H1 (cell line): ENCODE measurements around the gene BORCS6. TPM values are rescaled to one million over a fixed set of nuclear protein-coding genes. Genes with fewer than 3 reads are reported as not detected.

Experiments used
- HDAC2 ChIP-seq, 2 experiments: fragments of 300-600 bp in 1 of 2; sonication (generic) in 1 of 2; IDR thresholded peaks; 2 replicates each; pipeline ENCODE4 v1.6.1; 2011 to 2012; ENCODE audit warnings: low read depth in 2 of 2, low read length in 2 of 2, mild to moderate bottlenecking in 2 of 2, moderate library complexity in 2 of 2, borderline replicate concordance in 1 of 2, inconsistent platforms in 1 of 2
- KDM4A ChIP-seq: IDR thresholded peaks from one replicate; pipeline ENCODE4 v1.7.1; 2012; ENCODE audit warnings: low read depth, mild to moderate bottlenecking, moderate library complexity, low read length, inconsistent platforms; ENCODE audit not compliant: severe bottlenecking
- KDM5A ChIP-seq: fragments of 200-600 bp; IDR thresholded peaks from 2 replicates; pipeline ENCODE4 v1.7.1; 2012; ENCODE audit warnings: mild to moderate bottlenecking, low read length, inconsistent platforms, mixed read lengths
- NRF1 ChIP-seq: IDR thresholded peaks from 2 replicates; pipeline ENCODE4 v1.6.1; 2011; ENCODE audit warnings: mild to moderate bottlenecking, low read depth, low read length, improper control_type of control experiment
- SIN3A ChIP-seq, 2 experiments: IDR thresholded peaks in 1 of 2; conservative IDR thresholded peaks in 1 of 2; 2 replicates each; pipeline ENCODE4 v1.6.1; 2011 to 2012; ENCODE audit warnings: low read length in 2 of 2, improper control_type of control experiment in 1 of 2, low read depth in 1 of 2, mild to moderate bottlenecking in 1 of 2
- TCF12 ChIP-seq: IDR thresholded peaks from 2 replicates; pipeline ENCODE4 v1.6.1; 2011; ENCODE audit warnings: low read depth, mild to moderate bottlenecking, low read length
- TEAD4 ChIP-seq: IDR thresholded peaks from 2 replicates; pipeline ENCODE4 v1.6.1; 2012; ENCODE audit warnings: low read depth, low read length, inconsistent platforms, mixed read lengths
- polyA plus RNA-seq, 7 experiments: library from polyadenylated mRNA; depleted of rRNA in 3 of 7; stranded (reverse) in 5 of 7; unstranded in 2 of 7; fragments of >200 nt in 5 of 7; fragments of 200-250 nt in 2 of 7; gene quantifications; 1 replicate in 5 of 7; 2 replicates in 1 of 7; 4 replicates in 1 of 7; pipeline versions ENCODE4 v1.2.1 to v1.2.3, GENCODE V29; 2011 to 2013; ENCODE audit warnings: missing spikeins in 2 of 7, mixed read lengths in 2 of 7
- total RNA-seq: library from RNA; stranded (reverse); fragmentation: NEBNext Ultra II Directional; extraction: Animal tissue kit (Norgen Biotek cat#: 25700); gene quantifications from 2 replicates; pipeline ENCODE4 v1.2.1, GENCODE V29; 2021
- TF ChIP-seq, protein P1 (sequence below): IDR thresholded peaks from 2 replicates; pipeline ENCODE4 v1.6.1; 2012; ENCODE audit warnings: low read length, inconsistent platforms

Gene BORCS6
- total and polyA plus RNA-seq, 2 of the 8 experiments (the other 6 are each of a cell fraction or from before 2014, with no cell fraction given): 3.3 to 3.6 TPM

- no peak for TF ChIP-seq HDAC2 (IDR thresholded peaks at IDR 0.05; ENCODE audit: borderline replicate concordance in 1 of 2, low read depth in 2 of 2, low read length in 2 of 2)
- TF ChIP-seq TCF12: no peak
- no peak for TF ChIP-seq TEAD4
- TF ChIP-seq, protein P1, sequence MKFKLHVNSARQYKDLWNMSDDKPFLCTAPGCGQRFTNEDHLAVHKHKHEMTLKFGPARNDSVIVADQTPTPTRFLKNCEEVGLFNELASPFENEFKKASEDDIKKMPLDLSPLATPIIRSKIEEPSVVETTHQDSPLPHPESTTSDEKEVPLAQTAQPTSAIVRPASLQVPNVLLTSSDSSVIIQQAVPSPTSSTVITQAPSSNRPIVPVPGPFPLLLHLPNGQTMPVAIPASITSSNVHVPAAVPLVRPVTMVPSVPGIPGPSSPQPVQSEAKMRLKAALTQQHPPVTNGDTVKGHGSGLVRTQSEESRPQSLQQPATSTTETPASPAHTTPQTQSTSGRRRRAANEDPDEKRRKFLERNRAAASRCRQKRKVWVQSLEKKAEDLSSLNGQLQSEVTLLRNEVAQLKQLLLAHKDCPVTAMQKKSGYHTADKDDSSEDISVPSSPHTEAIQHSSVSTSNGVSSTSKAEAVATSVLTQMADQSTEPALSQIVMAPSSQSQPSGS: no peak
- TF ChIP-seq NRF1: no peak
- TF ChIP-seq SIN3A (conservative IDR thresholded peaks at IDR 0.05 in 1 of 2, IDR thresholded peaks at IDR 0.05 in 1 of 2; ENCODE audit: low read depth in 1 of 2, low read length in 2 of 2): no peak
- no peak for TF ChIP-seq KDM5A
- TF ChIP-seq KDM4A: no peak
Observed at GRCh38 chr17:8144401-8145231, 45.4 kb downstream of the BORCS6 start (continued).
